HG03095 (cell line): Measurements from ENCODE around the gene OTUD4.

Experiments
- ATAC-seq: cut with Tn5 transposase; IDR thresholded peaks from one replicate; pipeline ENCODE4 v1.9.1; 2021; ENCODE audit warnings: moderate library complexity; ENCODE audit not compliant: unreplicated experiment

The OTUD4 gene

GRCh38 chr4:145130130-145130529 lies 50.3 kb downstream of the OTUD4 start:
- ATAC-seq: no peak

- no peak for ATAC-seq
These were observed 55.0 kb downstream of the OTUD4 start for GRCh38 chr4:145125396-145125795.

- ATAC-seq: no peak
These were observed 72.3 kb downstream of the OTUD4 start for GRCh38 chr4:145108128-145108527.

- no peak for ATAC-seq
These were observed 73.3 kb downstream of the OTUD4 start for GRCh38 chr4:145107126-145107525.

GRCh38 chr4:145103496-145103895 lies 76.9 kb downstream of the OTUD4 start:
- no peak for ATAC-seq

GRCh38 chr4:145102619-145103018 lies 77.8 kb downstream of the OTUD4 start:
- no peak for ATAC-seq

GRCh38 chr4:145101091-145101490 lies 79.3 kb downstream of the OTUD4 start:
- no peak for ATAC-seq

GRCh38 chr4:145099653-145100052 lies 80.7 kb downstream of the OTUD4 start:
- ATAC-seq: no peak

- ATAC-seq: peak; percentile 19
These were observed 81.7 kb downstream of the OTUD4 start for GRCh38 chr4:145098675-145099037.

- peak; percentile 81 for ATAC-seq
These were observed 82.3 kb downstream of the OTUD4 start, which contains the start of the genes ABCE1 and ANAPC10 for GRCh38 chr4:145097821-145098674. Gene ABCE1, plus strand, starts transcription at chr4:145098311. Its CDS starts 6,102 bp downstream, at chr4:145104413. Gene ANAPC10, minus strand, starts transcription at chr4:145098196. Its CDS starts 2,097 bp downstream, at chr4:145096099.

GRCh38 chr4:145097331-145097820 lies 83.0 kb downstream of the OTUD4 start:
- no peak for ATAC-seq

- no peak for ATAC-seq
These were observed 86.8 kb downstream of the OTUD4 start for GRCh38 chr4:145093638-145094037.

GRCh38 chr4:145090380-145090779 lies 90.0 kb downstream of the OTUD4 start:
- no peak for ATAC-seq

GRCh38 chr4:145083891-145084605 lies 96.3 kb downstream of the OTUD4 start:
- ATAC-seq: no peak
